Parathyroid adenoma (tissue), 2 donors: ENCODE results near the gene CSNK2A1.
A peak's percentile ranks its signal among the peaks of the same experiment; 100 is the strongest.
"Not testable (repeated sequence)": the region's sequence is repeated elsewhere in the genome, so short reads cannot be mapped to it uniquely, and the experiment has no call there.

ENCODE experiments used
- H2AFZ ChIP-seq: fragments of 300-600 bp; sonication (generic); one replicate; pipeline ENCODE4 v1.7.0; 2017; ENCODE audit warnings: antibody characterized with exemption, mild to moderate bottlenecking
- H3K27ac ChIP-seq: fragments of 300-600 bp; sonication (generic); one replicate; pipeline ENCODE4 v1.7.0; 2017
- H3K27me3 ChIP-seq: fragments of 300-600 bp; sonication (generic); one replicate; pipeline ENCODE4 v1.7.0; 2017; ENCODE audit warnings: low read length; ENCODE audit not compliant: control insufficient read depth, insufficient read depth
- H3K36me3 ChIP-seq: fragments of 300-600 bp; sonication (generic); one replicate; pipeline ENCODE4 v1.7.0; 2017; ENCODE audit warnings: low read length; ENCODE audit not compliant: control insufficient read depth, insufficient read depth
- H3K4me1 ChIP-seq: fragments of 300-600 bp; sonication (generic); one replicate; pipeline ENCODE4 v1.7.0; 2017; ENCODE audit warnings: control low read depth
- H3K4me2 ChIP-seq: fragments of 300-600 bp; sonication (generic); one replicate; pipeline ENCODE4 v1.7.0; 2017; ENCODE audit warnings: low read length
- H3K4me3 ChIP-seq: fragments of 300-600 bp; sonication (generic); one replicate; pipeline ENCODE4 v1.7.0; 2017; ENCODE audit warnings: low read depth, low read length
- H3K79me2 ChIP-seq: fragments of 300-600 bp; sonication (generic); one replicate; pipeline ENCODE4 v1.7.0; 2017; ENCODE audit warnings: control low read depth
- H3K9ac ChIP-seq: fragments of 300-600 bp; sonication (generic); one replicate; pipeline ENCODE4 v1.7.0; 2017; ENCODE audit warnings: mild to moderate bottlenecking
- H3K9me3 ChIP-seq: fragments of 300-600 bp; sonication (generic); one replicate; pipeline ENCODE4 v1.7.0; 2017; ENCODE audit warnings: low read length; ENCODE audit not compliant: control insufficient read depth
- TF ChIP-seq, protein P1 (sequence below): fragments of 300-600 bp; sonication (generic); IDR thresholded peaks from one replicate; pipeline ENCODE4 v1.7.0; 2017; ENCODE audit warnings: antibody characterized with exemption, mild to moderate bottlenecking
- donor health status: primary hyperparathyroidism.

CSNK2A1 gene

DNA sequence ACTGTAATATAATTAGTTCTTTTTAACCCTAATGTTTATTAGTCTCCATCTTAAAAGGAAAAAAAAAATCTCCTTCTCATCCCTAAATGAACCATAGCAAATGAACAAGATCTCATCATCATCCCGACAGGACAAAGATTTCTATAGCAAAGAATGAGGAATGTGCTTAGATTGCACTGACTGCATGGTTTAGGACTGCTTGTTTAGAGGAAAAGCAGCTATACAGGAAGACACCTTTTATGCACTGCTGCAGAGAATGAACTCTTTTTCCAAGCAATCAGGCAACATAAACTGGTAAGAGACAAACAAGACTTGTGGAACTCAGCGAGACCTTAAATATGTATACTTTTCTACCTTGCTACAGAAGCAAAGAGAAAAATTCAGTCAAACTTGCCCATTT is 26.8 kb downstream of the CSNK2A1 start:
- TF ChIP-seq, protein P1, sequence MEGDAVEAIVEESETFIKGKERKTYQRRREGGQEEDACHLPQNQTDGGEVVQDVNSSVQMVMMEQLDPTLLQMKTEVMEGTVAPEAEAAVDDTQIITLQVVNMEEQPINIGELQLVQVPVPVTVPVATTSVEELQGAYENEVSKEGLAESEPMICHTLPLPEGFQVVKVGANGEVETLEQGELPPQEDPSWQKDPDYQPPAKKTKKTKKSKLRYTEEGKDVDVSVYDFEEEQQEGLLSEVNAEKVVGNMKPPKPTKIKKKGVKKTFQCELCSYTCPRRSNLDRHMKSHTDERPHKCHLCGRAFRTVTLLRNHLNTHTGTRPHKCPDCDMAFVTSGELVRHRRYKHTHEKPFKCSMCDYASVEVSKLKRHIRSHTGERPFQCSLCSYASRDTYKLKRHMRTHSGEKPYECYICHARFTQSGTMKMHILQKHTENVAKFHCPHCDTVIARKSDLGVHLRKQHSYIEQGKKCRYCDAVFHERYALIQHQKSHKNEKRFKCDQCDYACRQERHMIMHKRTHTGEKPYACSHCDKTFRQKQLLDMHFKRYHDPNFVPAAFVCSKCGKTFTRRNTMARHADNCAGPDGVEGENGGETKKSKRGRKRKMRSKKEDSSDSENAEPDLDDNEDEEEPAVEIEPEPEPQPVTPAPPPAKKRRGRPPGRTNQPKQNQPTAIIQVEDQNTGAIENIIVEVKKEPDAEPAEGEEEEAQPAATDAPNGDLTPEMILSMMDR: no peak
- Histone ChIP-seq H3K27ac (no peak overlapping the region), H3K36me3 (no peaks in the 10 kb centered on the region), H2AFZ (no peak overlapping the region), H3K4me1 (no peaks in the 10 kb centered on the region), H3K4me3 (no peak overlapping the region), H3K27me3 (no peaks in the 10 kb centered on the region), H3K9me3 (no peaks in the 10 kb centered on the region), H3K9ac (no peak overlapping the region), H3K79me2 (peaks cover 61% of the 10 kb centered on the region), H3K4me2 (peak overlapping the region; percentile 4)

DNA sequence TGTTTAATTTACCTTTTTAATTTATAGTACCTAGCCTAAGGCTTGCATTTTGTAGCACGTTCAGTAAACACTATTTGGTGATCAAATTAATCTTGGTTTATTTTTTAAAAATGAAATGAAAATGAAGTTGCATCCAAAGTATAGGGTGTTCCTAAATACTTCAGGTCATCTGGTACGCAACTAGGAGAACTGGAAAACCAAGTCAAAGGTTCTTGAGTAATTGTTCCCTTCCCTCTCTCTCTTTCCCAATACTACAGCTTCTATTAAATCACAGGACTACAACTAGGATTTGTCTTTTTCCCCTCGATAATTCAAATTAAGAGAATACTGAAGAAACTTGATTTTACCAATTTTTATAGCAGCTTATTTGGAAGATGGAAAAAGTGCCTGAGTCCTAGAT is 27.9 kb downstream of the CSNK2A1 start:
- Histone ChIP-seq H3K4me2 (no peak overlapping the region), H3K27me3 (no peaks in the 10 kb centered on the region), H3K36me3 (no peaks in the 10 kb centered on the region), H3K9me3 (no peaks in the 10 kb centered on the region), H3K9ac (no peak overlapping the region), H3K27ac (no peak overlapping the region), H2AFZ (no peak overlapping the region), H3K4me3 (no peak overlapping the region), H3K79me2 (peaks cover 51% of the 10 kb centered on the region), H3K4me1 (no peaks in the 10 kb centered on the region)
- TF ChIP-seq, protein P1: no peak

DNA sequence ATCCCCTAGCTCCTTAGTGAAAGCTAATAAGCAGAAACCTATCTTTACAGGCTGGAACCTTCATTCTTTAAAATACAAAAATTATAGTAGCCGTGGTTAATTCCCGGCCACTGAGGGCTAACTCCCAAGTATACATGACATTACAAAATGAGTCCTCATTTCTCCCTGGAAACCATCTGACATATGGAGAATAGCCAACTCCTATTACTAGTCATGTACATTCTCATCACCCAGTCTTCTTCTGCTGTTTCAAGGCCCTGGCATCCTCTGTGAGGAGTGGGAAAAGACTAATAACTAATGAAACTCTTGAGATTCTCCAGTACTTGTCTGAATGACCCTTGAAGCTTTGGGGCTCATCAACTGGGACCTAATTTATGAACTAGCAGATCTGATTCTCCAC is 30.2 kb downstream of the CSNK2A1 start:
- no peak overlapping the region for H2AFZ ChIP-seq
- H3K4me2 ChIP-seq: no peak overlapping the region
- H3K36me3 ChIP-seq: no peaks in the 10 kb centered on the region
- no peak overlapping the region for H3K4me3 ChIP-seq
- no peak overlapping the region for H3K9ac ChIP-seq
- no peaks in the 10 kb centered on the region for H3K27me3 ChIP-seq
- H3K9me3 ChIP-seq: no peaks in the 10 kb centered on the region
- no peak overlapping the region for H3K27ac ChIP-seq
- peaks cover 4% of the 10 kb centered on the region for H3K4me1 ChIP-seq
- H3K79me2 ChIP-seq: peaks cover 44% of the 10 kb centered on the region
- TF ChIP-seq, protein P1: no peak

DNA sequence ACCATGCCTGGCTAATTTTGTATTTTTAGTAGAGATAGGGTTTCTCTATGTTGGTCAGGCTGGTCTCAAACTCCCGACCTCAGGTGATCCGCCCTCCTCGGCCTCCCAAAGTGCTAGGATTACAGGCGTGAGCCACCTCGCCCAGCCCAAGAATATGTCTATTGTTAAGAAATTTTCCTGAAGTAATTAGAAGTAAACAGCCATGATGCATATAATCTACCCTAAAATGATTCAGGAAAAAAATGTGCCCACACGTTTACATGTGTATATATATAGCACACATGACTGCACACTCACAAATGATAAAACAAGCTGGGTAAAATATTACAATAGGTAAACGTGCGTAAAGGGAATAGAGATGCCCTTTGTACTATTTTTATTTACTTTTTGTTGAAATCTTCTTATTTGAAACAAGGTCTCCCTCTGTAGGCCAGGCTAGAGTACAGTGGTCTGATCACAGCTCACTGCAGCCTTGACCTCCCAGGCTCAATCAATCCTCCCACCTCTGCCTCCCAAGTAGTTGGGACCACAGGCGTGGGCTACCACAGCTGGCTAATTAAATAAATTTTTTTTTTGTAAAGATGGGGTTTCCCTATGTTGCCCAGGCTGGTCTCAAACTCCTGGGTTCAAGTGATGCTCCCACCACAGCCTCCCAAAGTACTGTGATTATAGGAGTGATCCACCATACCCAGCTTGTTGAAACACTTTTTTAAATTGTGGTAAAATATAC is 33.1 kb downstream of the CSNK2A1 start:
- H2AFZ ChIP-seq, H3K27ac ChIP-seq, H3K9ac ChIP-seq: not testable (repeated sequence)

DNA sequence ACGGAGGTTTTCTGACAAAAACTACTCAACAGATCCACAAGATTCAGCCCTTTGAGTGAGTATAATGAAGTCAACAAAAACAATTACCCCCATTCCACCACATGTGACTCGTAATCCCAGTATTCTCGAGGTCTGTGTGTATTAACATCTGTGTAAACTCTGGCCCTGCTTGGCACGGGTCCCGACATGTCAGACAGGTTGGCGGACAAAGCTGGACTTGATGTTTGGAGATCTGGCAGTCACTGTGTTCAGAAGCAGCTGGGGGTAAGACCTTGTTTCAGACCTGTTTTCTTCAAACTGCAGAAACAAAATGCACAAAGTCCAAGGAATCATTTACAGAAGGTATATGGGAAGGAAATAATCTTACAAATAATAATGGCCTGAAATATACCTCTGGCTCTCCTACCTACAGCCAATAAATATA is 35.2 kb downstream of the CSNK2A1 start:
- H3K4me3 ChIP-seq: not testable (repeated sequence)

More for the DNA sequence above, 33.1 kb downstream of the CSNK2A1 start:
- not testable (repeated sequence) for H3K4me3 ChIP-seq, H3K9me3 ChIP-seq, H3K36me3 ChIP-seq, H3K27me3 ChIP-seq, H3K4me2 ChIP-seq, H3K4me1 ChIP-seq
- H3K79me2 ChIP-seq: peaks cover 25% of the 10 kb centered on the region

More for the DNA sequence above, 35.2 kb downstream of the CSNK2A1 start:
- not testable (repeated sequence) for H2AFZ ChIP-seq, H3K9ac ChIP-seq, H3K4me1 ChIP-seq, H3K27me3 ChIP-seq, H3K27ac ChIP-seq, H3K79me2 ChIP-seq, H3K9me3 ChIP-seq, H3K36me3 ChIP-seq
- H3K4me2 ChIP-seq: peak overlapping the region; percentile 20
